ENCODE results near the gene KDELR1.
A peak's percentile ranks its signal among the peaks of the same experiment; 100 is the strongest.

KDELR1 gene

DNA sequence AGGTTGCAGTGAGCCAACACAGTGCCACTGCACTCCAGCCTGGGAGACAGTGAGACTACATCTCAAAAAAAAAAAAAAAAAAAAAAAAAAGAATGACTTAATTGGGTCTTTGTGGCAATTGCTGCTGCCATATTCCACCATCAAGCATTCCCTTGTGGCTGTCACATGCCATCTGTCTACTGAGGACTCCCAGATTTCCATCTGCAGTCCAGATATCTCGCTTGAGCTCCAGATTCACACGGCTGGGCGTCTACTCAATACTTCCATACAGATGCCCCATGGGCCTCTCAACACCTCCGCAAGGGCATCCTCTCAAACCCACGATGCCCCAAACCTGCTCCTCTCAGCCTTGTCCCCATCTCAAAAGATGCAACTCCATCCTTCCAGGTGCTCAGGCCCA lies 40.5 kb downstream of the KDELR1 start:
- no peak for DNase-seq (ENCODE audit: extremely low read depth, low read depth)
- TF ChIP-seq, protein P1, sequence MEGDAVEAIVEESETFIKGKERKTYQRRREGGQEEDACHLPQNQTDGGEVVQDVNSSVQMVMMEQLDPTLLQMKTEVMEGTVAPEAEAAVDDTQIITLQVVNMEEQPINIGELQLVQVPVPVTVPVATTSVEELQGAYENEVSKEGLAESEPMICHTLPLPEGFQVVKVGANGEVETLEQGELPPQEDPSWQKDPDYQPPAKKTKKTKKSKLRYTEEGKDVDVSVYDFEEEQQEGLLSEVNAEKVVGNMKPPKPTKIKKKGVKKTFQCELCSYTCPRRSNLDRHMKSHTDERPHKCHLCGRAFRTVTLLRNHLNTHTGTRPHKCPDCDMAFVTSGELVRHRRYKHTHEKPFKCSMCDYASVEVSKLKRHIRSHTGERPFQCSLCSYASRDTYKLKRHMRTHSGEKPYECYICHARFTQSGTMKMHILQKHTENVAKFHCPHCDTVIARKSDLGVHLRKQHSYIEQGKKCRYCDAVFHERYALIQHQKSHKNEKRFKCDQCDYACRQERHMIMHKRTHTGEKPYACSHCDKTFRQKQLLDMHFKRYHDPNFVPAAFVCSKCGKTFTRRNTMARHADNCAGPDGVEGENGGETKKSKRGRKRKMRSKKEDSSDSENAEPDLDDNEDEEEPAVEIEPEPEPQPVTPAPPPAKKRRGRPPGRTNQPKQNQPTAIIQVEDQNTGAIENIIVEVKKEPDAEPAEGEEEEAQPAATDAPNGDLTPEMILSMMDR (IDR thresholded peaks at IDR 0.05; ENCODE audit: low read depth, low read length) = no peak

DNA sequence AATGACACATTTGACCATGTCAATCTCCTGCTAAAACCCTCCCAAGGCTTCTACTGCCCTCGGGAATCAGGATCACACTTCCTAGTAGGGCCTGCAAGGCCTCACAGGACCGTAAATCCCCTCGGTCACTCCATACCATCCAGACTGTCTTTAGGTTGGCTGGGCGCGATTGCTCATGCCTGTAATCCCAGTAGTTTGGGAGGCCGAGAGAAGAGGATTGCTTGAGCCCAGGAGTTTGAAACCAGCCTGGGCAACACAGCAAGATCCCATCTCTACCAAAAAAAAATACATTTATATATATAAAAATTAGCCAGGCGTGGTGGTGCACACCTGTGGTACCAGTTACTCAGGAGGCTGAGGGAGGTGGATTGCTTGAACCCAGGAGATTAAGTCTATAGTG lies 42.6 kb downstream of the KDELR1 start:
- DNase-seq (ENCODE audit: extremely low read depth, low read depth) = no peak
- TF ChIP-seq, protein P1 (IDR thresholded peaks at IDR 0.05; ENCODE audit: low read depth, low read length) = no peak

DNA sequence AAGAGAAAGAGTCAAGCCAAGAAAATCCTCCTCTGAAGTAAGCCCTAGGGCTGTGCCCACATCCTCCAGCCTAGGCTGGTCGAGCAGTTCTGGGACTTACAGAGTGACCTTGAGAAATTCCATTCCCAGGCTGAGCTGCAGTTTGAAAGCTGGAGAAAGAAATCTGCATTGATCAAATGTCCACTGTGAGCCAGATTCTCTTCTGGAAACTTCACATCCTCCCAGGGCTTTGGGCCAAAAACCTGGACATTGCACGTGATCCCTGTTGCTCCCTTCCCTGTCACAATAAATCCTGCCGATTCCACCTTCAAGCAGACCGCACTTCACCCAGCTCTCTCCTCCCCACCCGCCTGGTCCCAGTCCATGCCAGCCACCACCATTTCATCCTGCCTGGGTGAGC lies 43.3 kb downstream of the KDELR1 start:
- TF ChIP-seq, protein P1 (IDR thresholded peaks at IDR 0.05; ENCODE audit: low read depth, low read length) = no peak
- peak; percentile 42 for DNase-seq (ENCODE audit: extremely low read depth, low read depth)

DNA sequence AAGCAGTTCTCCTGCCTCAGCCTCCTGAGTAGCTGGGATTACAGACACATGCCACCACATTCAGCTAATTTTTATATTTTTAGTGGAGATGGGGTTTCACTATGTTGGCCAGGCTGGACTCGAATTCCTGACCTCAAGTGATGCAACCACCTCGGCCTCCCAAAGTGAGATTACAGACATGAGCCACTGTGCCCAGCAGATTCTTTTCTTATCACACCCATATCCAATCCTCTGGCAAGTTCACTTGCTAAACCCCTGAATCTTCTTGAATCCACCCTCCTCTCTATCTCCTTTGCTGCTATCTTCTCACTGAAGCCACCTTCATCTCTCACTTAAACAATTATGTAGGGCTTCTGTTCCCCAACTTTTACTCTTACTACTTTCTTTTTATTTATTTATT lies 45.2 kb downstream of the KDELR1 start:
- DNase-seq (ENCODE audit: extremely low read depth, low read depth) = no peak
- TF ChIP-seq, protein P1 (IDR thresholded peaks at IDR 0.05; ENCODE audit: low read depth, low read length) = no peak

DNA sequence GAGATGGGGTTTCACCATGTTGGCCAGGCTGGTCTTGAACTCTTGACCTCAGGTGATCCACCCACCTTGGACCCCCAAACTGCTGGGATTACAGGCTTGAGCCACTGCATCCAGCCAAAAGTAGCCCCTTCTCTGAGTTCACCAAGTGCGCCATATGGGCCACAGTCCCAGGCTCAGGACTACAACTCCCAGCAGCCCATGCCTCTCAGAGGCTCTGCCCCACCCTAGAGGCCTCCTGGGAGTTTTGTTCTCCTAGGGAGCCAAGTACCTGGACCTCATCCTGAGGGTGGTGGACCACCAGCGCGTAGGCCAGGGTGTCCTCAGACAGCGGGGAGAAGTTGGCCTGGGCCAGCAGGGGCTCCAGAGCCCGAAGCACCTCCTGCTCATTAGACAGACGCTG lies 46.5 kb downstream of the KDELR1 start:
- DNase-seq (ENCODE audit: extremely low read depth, low read depth) = no peak
- TF ChIP-seq, protein P1 (IDR thresholded peaks at IDR 0.05; ENCODE audit: low read depth, low read length) = no peak

DNA sequence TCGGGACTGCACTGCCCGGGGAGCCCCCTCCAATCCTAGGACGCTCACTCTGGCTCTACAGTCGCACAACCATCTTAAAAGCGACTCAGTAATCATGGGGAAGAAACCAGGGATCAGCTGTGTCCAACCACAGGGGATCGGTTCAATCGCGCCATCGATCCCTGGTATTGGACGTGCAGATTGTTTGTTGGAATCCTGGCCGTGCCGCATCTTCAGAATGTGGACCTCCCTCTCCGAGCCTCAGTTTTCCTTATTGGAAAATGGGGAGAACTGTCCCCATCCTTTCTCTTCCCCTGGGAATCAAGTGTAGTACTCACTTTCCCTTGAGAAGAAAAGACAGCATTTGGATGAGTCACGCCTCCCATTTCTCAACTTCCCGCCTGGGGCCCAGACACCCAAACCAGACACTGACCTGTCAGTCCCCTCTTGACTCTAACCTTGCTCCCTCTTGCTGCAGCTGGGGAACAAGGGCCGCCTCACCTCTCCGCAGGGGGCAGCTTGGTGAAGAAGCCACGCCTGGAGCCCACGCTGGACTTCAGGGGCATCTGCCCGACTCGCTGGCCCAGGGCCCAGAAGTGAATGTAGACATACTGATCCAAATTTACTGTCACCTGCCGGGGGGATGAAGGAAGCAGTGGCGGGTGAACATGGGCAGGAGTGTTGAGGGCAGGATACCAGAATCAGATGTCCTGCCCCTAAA lies 48.4 kb downstream of the KDELR1 start:
- DNase-seq (ENCODE audit: extremely low read depth, low read depth) = no peak
- TF ChIP-seq, protein P1 (IDR thresholded peaks at IDR 0.05; ENCODE audit: low read depth, low read length) = no peak

DNA sequence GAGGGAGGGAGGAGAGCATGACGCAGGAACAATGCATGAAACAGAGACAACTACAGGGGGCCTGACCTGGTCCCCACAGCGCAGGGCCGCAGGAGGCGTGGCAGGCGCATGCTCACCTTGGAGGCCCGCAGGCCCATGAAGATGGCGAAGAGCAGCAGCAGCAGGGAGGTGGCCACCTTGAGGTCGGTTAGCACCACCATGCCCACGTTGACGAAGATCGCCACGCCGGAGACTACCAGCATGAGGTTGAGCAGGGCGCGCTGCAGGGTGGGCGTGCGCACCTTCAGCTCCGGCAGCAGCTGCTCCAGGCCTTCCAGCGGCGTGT lies 49.0 kb downstream of the KDELR1 start:
- TF ChIP-seq, protein P1 (IDR thresholded peaks at IDR 0.05; ENCODE audit: low read depth, low read length) = no peak
- no peak for DNase-seq (ENCODE audit: extremely low read depth, low read depth)
